Activated naive CD8-positive, alpha-beta T cell treated with anti-CD3 and anti-CD28 coated beads, Interleukin-2, amount 50 U/mL, for 16 hours (primary cell): ENCODE results near the gene ZNF236.
"Not testable (repeated sequence)": the region's sequence is repeated elsewhere in the genome, so short reads cannot be mapped to it uniquely, and the experiment has no call there.

Experiments used
- DNase-seq: peaks from one replicate; pipeline ENCODE4 v3.0.0-alpha.2; 2020; ENCODE audit warnings: low read depth, low spot score

The ZNF236 gene

GRCh38 chr18:76822506-76823160 is at the start of gene ZNF236:
Gene ZNF236, plus strand, starts transcription at chr18:76822557. Its CDS starts 51 bp downstream, at chr18:76822608.
- peak; percentile 34 for DNase-seq

GRCh38 chr18:76772665-76773064 is 49.7 kb upstream of the ZNF236 start:
- no peak for DNase-seq

- DNase-seq, result not testable (repeated sequence)
These were observed 45.3 kb upstream of the ZNF236 start for GRCh38 chr18:76777036-76777435.

- DNase-seq, result no peak
These were observed 38.4 kb upstream of the ZNF236 start for GRCh38 chr18:76783786-76784484.

- no peak for DNase-seq
These were observed 36.5 kb upstream of the ZNF236 start for GRCh38 chr18:76785872-76786271.

GRCh38 chr18:76788571-76789317 is 33.6 kb upstream of the ZNF236 start:
- no peak for DNase-seq

GRCh38 chr18:76791106-76791505 is 31.3 kb upstream of the ZNF236 start:
- DNase-seq, result no peak

GRCh38 chr18:76791642-76792041 is 30.7 kb upstream of the ZNF236 start:
- DNase-seq, result no peak

GRCh38 chr18:76794326-76794725 is 28.0 kb upstream of the ZNF236 start:
- no peak for DNase-seq

GRCh38 chr18:76801567-76802505 is 20.5 kb upstream of the ZNF236 start:
- peak; percentile 15 for DNase-seq

GRCh38 chr18:76803413-76803812 is 18.9 kb upstream of the ZNF236 start:
- no peak for DNase-seq

GRCh38 chr18:76803814-76804213 is 18.5 kb upstream of the ZNF236 start:
- DNase-seq, result peak; percentile 54

GRCh38 chr18:76805221-76805620 is 17.1 kb upstream of the ZNF236 start:
- no peak for DNase-seq

GRCh38 chr18:76806301-76806700 is 16.1 kb upstream of the ZNF236 start:
- no peak for DNase-seq

- DNase-seq, result no peak
These were observed 13.8 kb upstream of the ZNF236 start for GRCh38 chr18:76808561-76808960.

- not testable (repeated sequence) for DNase-seq
These were observed 10.8 kb upstream of the ZNF236 start for GRCh38 chr18:76811530-76811929.

GRCh38 chr18:76814256-76814655 is 8.1 kb upstream of the ZNF236 start:
- no peak for DNase-seq

GRCh38 chr18:76816127-76816526 is 6.2 kb upstream of the ZNF236 start:
- no peak for DNase-seq

GRCh38 chr18:76817888-76818611 is 4.3 kb upstream of the ZNF236 start:
- DNase-seq, result no peak

GRCh38 chr18:76819411-76820136 is 2.8 kb upstream of the ZNF236 start:
- no peak for DNase-seq
